IMR-90 (cell line): Measurements from ENCODE around the gene ITK. TPM values are rescaled to one million over a fixed set of nuclear protein-coding genes. Genes with fewer than 3 reads are reported as not detected.

Source experiments
- ATAC-seq: fragments of 200-7000 bp; cut with Tn5 transposase; 2 replicates; pipeline ENCODE4 v1.9.1; 2020; ENCODE audit warnings: low read depth, mild to moderate bottlenecking, moderate library complexity
- BruUV-seq: library from RNA; stranded (reverse); fragments of 400-500 nt; replicated peaks from 2 replicates; lab custom pipeline; 2021; lab: Mats Ljungman, UMichigan
- CTCF ChIA-PET: fragments of 300-600 bp; formaldehyde crosslinking; extraction: SDS; loops from one replicate; lab custom pipeline; 2021; ENCODE audit warnings: antibody characterized with exemption; lab: Yijun Ruan, JAX
- POLR2A ChIA-PET: fragments of 300-600 bp; sonication (Branson Sonifier 250); formaldehyde crosslinking; loops from one replicate; lab custom pipeline; 2022; ENCODE audit warnings: antibody characterized with exemption; ENCODE audit not compliant: unreplicated experiment; lab: Charles Lee
- DNase-seq: peaks from one replicate; pipeline ENCODE4 v3.0.0; 2013
- H2AFZ ChIP-seq: replicated peaks from 2 replicates; pipeline ENCODE3; 2013; ENCODE audit warnings: low read length, mild to moderate bottlenecking; ENCODE audit not compliant: poor library complexity
- H2AK5ac ChIP-seq: 2 replicates; pipeline ENCODE4 v1.6.1; 2013; ENCODE audit warnings: low read depth, low read length, inconsistent platforms
- H2AK9ac ChIP-seq: replicated peaks from 2 replicates; pipeline ENCODE3; 2013; ENCODE audit warnings: mild to moderate bottlenecking, low read depth, low read length, moderate library complexity; ENCODE audit not compliant: poor library complexity
- H2BK120ac ChIP-seq: 2 replicates; pipeline ENCODE4 v1.6.1; 2013; ENCODE audit warnings: low read depth, low read length, inconsistent platforms
- H2BK15ac ChIP-seq: 3 replicates; pipeline ENCODE4 v1.6.1; 2013; ENCODE audit warnings: low read depth, low read length, inconsistent platforms
- H2BK20ac ChIP-seq: 2 replicates; pipeline ENCODE4 v1.6.1; 2013; ENCODE audit warnings: low read depth, mild to moderate bottlenecking, inconsistent platforms, low read length, moderate library complexity
- H2BK5ac ChIP-seq: 2 replicates; pipeline ENCODE4 v1.6.1; 2013; ENCODE audit warnings: mild to moderate bottlenecking, low read depth, low read length, inconsistent platforms; ENCODE audit not compliant: poor library complexity, severe bottlenecking
- H3K14ac ChIP-seq: replicated peaks from 2 replicates; pipeline ENCODE4 v1.6.1; 2013; ENCODE audit warnings: low read depth, low read length, inconsistent platforms
- H3K18ac ChIP-seq: 2 replicates; pipeline ENCODE4 v1.6.1; 2013; ENCODE audit warnings: low read depth, low read length, control low read depth
- H3K23ac ChIP-seq: 2 replicates; pipeline ENCODE4 v1.6.1; 2013; ENCODE audit warnings: low read depth, low read length, inconsistent platforms
- H3K27ac ChIP-seq: 2 replicates; pipeline ENCODE4 v1.5.1; 2013; ENCODE audit warnings: mild to moderate bottlenecking, control low read depth, low read length; ENCODE audit not compliant: insufficient read depth
- H3K27me3 ChIP-seq: 2 replicates; pipeline ENCODE4 v1.6.1; 2013; ENCODE audit warnings: low read length; ENCODE audit not compliant: control insufficient read depth, insufficient read depth
- H3K36me3 ChIP-seq: 2 replicates; pipeline ENCODE4 v1.6.1; 2013; ENCODE audit warnings: low read length, mixed read lengths; ENCODE audit not compliant: control insufficient read depth, insufficient read depth
- H3K4ac ChIP-seq: 2 replicates; pipeline ENCODE4 v1.6.1; 2013; ENCODE audit warnings: low read depth, low read length, inconsistent platforms
- H3K4me1 ChIP-seq: 2 replicates; pipeline ENCODE4 v1.6.1; 2013; ENCODE audit warnings: low read length, mixed read lengths; ENCODE audit not compliant: control insufficient read depth, insufficient read depth
- H3K4me2 ChIP-seq: 2 replicates; pipeline ENCODE4 v1.6.1; 2013; ENCODE audit warnings: low read depth, mild to moderate bottlenecking, control low read depth, low read length, moderate library complexity
- H3K4me3 ChIP-seq: 2 replicates; pipeline ENCODE4 v1.5.1; 2013; ENCODE audit warnings: low read depth, mild to moderate bottlenecking, control low read depth, low read length, moderate library complexity; ENCODE audit not compliant: insufficient read depth
- H3K56ac ChIP-seq: 2 replicates; pipeline ENCODE4 v1.6.1; 2013; ENCODE audit warnings: low read length, inconsistent platforms; ENCODE audit not compliant: insufficient read depth; ENCODE audit errors: extremely low read depth
- H3K79me1 ChIP-seq, 2 experiments: 2 replicates each; pipeline ENCODE4 v1.6.1; 2013; ENCODE audit warnings: low read length in 2 of 2, inconsistent platforms in 1 of 2, low read depth in 1 of 2
- H3K9ac ChIP-seq: 2 replicates; pipeline ENCODE4 v1.6.1; 2013; ENCODE audit warnings: low read depth, low read length, control low read depth
- H3K9me1 ChIP-seq: 2 replicates; pipeline ENCODE4 v1.6.1; 2013; ENCODE audit warnings: low read length, inconsistent platforms; ENCODE audit not compliant: insufficient read depth
- H3K9me3 ChIP-seq: 2 replicates; pipeline ENCODE4 v1.6.1; 2013; ENCODE audit warnings: low read length; ENCODE audit not compliant: control insufficient read depth, insufficient read depth
- H4K20me1 ChIP-seq: 2 replicates; pipeline ENCODE4 v1.6.1; 2013; ENCODE audit warnings: low read length, inconsistent platforms; ENCODE audit not compliant: insufficient read depth
- H4K5ac ChIP-seq: 2 replicates; pipeline ENCODE4 v1.6.1; 2013; ENCODE audit warnings: mild to moderate bottlenecking, low read depth, low read length, control low read depth
- H4K8ac ChIP-seq, 2 experiments: 2 replicates each; pipeline ENCODE4 v1.6.1; 2013; ENCODE audit warnings: low read depth in 2 of 2, low read length in 2 of 2, control low read depth in 1 of 2, inconsistent platforms in 1 of 2
- H4K91ac ChIP-seq: 2 replicates; pipeline ENCODE4 v1.6.1; 2013; ENCODE audit warnings: low read depth, low read length, inconsistent platforms; ENCODE audit not compliant: insufficient read depth
- CHD1 ChIP-seq: IDR thresholded peaks from 2 replicates; pipeline ENCODE4 v1.6.1; 2012; ENCODE audit warnings: low read depth, low read length, improper control_type of control experiment
- NFE2L2 ChIP-seq: fragments of 150-350 bp; IDR thresholded peaks from 2 replicates; pipeline ENCODE4 v1.6.1; 2016; ENCODE audit warnings: low read depth, mild to moderate bottlenecking, low read length
- RFX5 ChIP-seq: IDR thresholded peaks from 2 replicates; pipeline ENCODE4 v1.8.0; 2012; ENCODE audit warnings: low read depth, mild to moderate bottlenecking, low read length, moderate library complexity
- WGBS, 2 experiments: methylation state at CpG; one replicate each; pipeline versions ENCODE4 v1.1.5 to v1.1.7; 2013; ENCODE audit warnings: missing lambda C conversion rate in 2 of 2; ENCODE audit not compliant: insufficient read length in 1 of 2; ENCODE audit errors: extremely low coverage in 2 of 2; 5-methylcytosine and 5-hydroxymethylcytosine counted together
- dilution Hi-C: fragments of 300-500 bp; cut with HindIII; formaldehyde crosslinking; loops from one replicate; pipeline ENCODE4 v1.14.3; 2018; ENCODE audit warnings: low sequenced_read_pairs; ENCODE audit not compliant: unreplicated experiment
- in situ Hi-C: fragments of 300-500 bp; cut with MboI; formaldehyde crosslinking; loops from 3 replicates; pipeline ENCODE4 v1.14.3; 2019; ENCODE audit warnings: low sequenced_read_pairs, inconsistent platforms, mixed read lengths
- intact Hi-C: fragments of 100-400 bp; cut with micrococcal nuclease; formaldehyde crosslinking; loops from 2 replicates; pipeline ENCODE4 v1.10.0; 2022
- polyA plus RNA-seq, 3 experiments: library from polyadenylated mRNA; depleted of rRNA; stranded (reverse); fragments of >200 nt; gene quantifications; 2 replicates each; pipeline ENCODE4 v1.2.3, GENCODE V29; 2012; ENCODE audit warnings: low replicate concordance in 1 of 3
- total RNA-seq: library from RNA; depleted of rRNA; stranded (reverse); fragments of >200 nt; gene quantifications from 2 replicates; pipeline ENCODE4 v1.2.3, GENCODE V29; 2012

ITK gene
- total and polyA plus RNA-seq, 2 of the 4 experiments (the other 2 are of a cell fraction), result not detected

DNA sequence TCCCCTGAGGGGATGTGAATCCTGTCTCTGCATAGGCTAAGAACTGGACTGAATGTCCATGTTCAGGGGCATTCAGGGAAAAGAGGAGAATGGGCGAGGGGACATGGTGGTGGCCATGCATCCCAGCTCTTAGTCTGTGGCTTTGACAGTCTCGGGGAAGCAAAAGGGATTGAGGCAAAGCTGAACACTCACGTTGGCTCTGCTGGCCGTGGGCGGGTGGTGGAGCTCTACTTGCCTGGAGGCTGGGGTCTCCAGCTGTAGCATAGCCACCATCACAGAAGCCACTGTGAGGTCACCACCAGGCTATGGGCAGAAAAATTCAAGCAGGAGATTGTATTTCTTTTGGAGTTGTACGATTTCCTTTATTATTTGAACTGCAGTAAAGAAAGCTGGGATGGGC is 18.6 kb upstream of the ITK start:
- DNase-seq (no peak), ATAC-seq (no peak)
- H2BK120ac ChIP-seq, result no peak overlapping the region
- no peak overlapping the region for H2BK5ac ChIP-seq
- H2AK9ac ChIP-seq, result no peak overlapping the region
- H3K36me3 ChIP-seq, result no peaks in the 10 kb centered on the region
- 63% methylated on average over 3 of the region's 6 CpGs; no CpG with 5 or more reads in 1 of the 2 experiments for WGBS, 2 experiments
- ChIA-PET CTCF (interaction anchor here (1.9 kb wide), 1 partner anchor 13 kb away, joined by 4 read pairs; no protein-coding TSS in a partner anchor), POLR2A (no interaction called here)
- no peak overlapping the region for H3K18ac ChIP-seq
- H3K79me1 ChIP-seq, result no peaks in the 10 kb centered on the region
- no peaks in the 10 kb centered on the region for H4K20me1 ChIP-seq
- no TSS peak for BruUV-seq
- intact Hi-C loops, result no loop called here
- H3K23ac ChIP-seq, result no peak overlapping the region
- no peaks in the 10 kb centered on the region for H3K9me1 ChIP-seq
- H3K9ac ChIP-seq, result no peak overlapping the region
- no peak overlapping the region for H4K5ac ChIP-seq
- H2BK15ac ChIP-seq, result no peak overlapping the region
- no peak overlapping the region for H3K56ac ChIP-seq
- H3K4me1 ChIP-seq, result no peaks in the 10 kb centered on the region
- no peaks in the 10 kb centered on the region for H3K9me3 ChIP-seq
- TF ChIP-seq RFX5 (no peak), CHD1 (no peak), NFE2L2 (no peak)
- H2BK20ac ChIP-seq, result no peak overlapping the region
- H3K4me2 ChIP-seq, result no peak overlapping the region
- H3K14ac ChIP-seq, result no peak overlapping the region
- in situ Hi-C loops, result no loop called here
- dilution Hi-C loops, result no loop called here
- H3K27ac ChIP-seq, result no peak overlapping the region
- no peak overlapping the region for H2AFZ ChIP-seq
- H3K4me3 ChIP-seq, result no peak overlapping the region
- H2AK5ac ChIP-seq, result no peak overlapping the region
- no peak overlapping the region for H4K8ac ChIP-seq
- peaks cover 12% of the 10 kb centered on the region for H3K27me3 ChIP-seq
- H3K4ac ChIP-seq, result no peak overlapping the region
- no peak overlapping the region for H4K91ac ChIP-seq
